C4-2B (cell line): ENCODE results near the gene ZDHHC13.

ENCODE experiments used
- CTCF ChIP-seq: fragments of 450-650 bp; conservative IDR thresholded peaks from 2 replicates; pipeline ENCODE4 v1.5.1; 2017; ENCODE audit warnings: mild to moderate bottlenecking
- ZFX ChIP-seq: fragments of 450-650 bp; IDR thresholded peaks from 2 replicates; pipeline ENCODE4 v1.6.1; 2017

GRCh38 chr11:19218216-19218615 lies 101.2 kb downstream of the ZDHHC13 start:
- TF ChIP-seq CTCF = no peak
- TF ChIP-seq ZFX = no peak
